Fibroblast of lung (primary cell): ENCODE results near the gene DPYD.

Experiments used
- EZH2 ChIP-seq: IDR thresholded peaks from 2 replicates; pipeline ENCODE4 v1.5.1; 2012; ENCODE audit warnings: low read length, control low read depth, mild to moderate bottlenecking; ENCODE audit errors: missing control alignments
- TF ChIP-seq, protein P1 (sequence below), 2 donors: IDR thresholded peaks in 1 of 2; conservative IDR thresholded peaks in 1 of 2; 1 replicate in 1 of 2; 2 replicates in 1 of 2; pipeline ENCODE4 v1.5.1; 2011 to 2012; ENCODE audit warnings: low read length in 2 of 2, control low read depth in 1 of 2, inconsistent platforms in 1 of 2, low read depth in 1 of 2, mild to moderate bottlenecking in 1 of 2

DNA sequence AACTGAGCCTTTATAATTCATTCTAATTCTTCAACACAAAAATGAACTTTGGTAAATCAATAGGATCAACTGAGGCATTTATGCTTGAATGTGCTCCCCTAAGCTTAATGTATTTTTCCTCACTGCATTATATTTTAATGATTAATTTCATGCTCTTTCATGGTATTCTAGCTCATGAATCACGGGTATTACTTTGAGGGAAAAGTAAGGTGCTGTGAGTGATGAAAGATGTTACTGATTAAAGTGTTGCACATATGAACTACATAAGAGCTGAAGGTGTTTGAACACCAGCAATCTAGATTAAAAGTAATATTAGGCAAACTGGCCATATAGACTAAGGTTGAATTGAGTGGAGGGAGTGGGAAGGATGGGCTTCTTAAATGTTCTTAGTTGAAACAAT is 1.9 kb downstream of the DPYD start:
- no peak for TF ChIP-seq EZH2
- TF ChIP-seq, protein P1, sequence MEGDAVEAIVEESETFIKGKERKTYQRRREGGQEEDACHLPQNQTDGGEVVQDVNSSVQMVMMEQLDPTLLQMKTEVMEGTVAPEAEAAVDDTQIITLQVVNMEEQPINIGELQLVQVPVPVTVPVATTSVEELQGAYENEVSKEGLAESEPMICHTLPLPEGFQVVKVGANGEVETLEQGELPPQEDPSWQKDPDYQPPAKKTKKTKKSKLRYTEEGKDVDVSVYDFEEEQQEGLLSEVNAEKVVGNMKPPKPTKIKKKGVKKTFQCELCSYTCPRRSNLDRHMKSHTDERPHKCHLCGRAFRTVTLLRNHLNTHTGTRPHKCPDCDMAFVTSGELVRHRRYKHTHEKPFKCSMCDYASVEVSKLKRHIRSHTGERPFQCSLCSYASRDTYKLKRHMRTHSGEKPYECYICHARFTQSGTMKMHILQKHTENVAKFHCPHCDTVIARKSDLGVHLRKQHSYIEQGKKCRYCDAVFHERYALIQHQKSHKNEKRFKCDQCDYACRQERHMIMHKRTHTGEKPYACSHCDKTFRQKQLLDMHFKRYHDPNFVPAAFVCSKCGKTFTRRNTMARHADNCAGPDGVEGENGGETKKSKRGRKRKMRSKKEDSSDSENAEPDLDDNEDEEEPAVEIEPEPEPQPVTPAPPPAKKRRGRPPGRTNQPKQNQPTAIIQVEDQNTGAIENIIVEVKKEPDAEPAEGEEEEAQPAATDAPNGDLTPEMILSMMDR (conservative IDR thresholded peaks at IDR 0.05 in 1 of 2, IDR thresholded peaks at IDR 0.05 in 1 of 2; ENCODE audit: low read depth in 1 of 2, low read length in 2 of 2) = no peak
